Thyroid gland (tissue), 4 donors: Measurements from ENCODE around the gene CENPM. TPM values are rescaled to one million over a fixed set of nuclear protein-coding genes. Genes with fewer than 3 reads are reported as not detected.

Experiments
- DNase-seq, 2 donors: peaks; one replicate each; pipeline ENCODE4 v3.0.0-alpha.2; 2019
- H3K27ac ChIP-seq, 3 donors: fragments of 200-600 bp; sonication (generic); 1 replicate in 2 of 3; 2 replicates in 1 of 3; pipeline ENCODE4 v1.5.1; 2016 to 2019; ENCODE audit warnings: mild to moderate bottlenecking in 1 of 3, moderate library complexity in 1 of 3
- H3K27me3 ChIP-seq: fragments of 200-600 bp; sonication (generic); one replicate; pipeline ENCODE4 v1.5.1; 2019
- H3K36me3 ChIP-seq, 2 donors: fragments of 200-600 bp; sonication (generic); one replicate each; pipeline ENCODE4 v1.5.1; 2016 to 2019
- H3K4me1 ChIP-seq, 2 donors: fragments of 200-600 bp; sonication (generic); one replicate each; pipeline ENCODE4 v1.5.1; 2017 to 2019
- H3K4me3 ChIP-seq, 3 donors: fragments of 200-600 bp; sonication (generic); replicated peaks in 1 of 3; 1 replicate in 2 of 3; 2 replicates in 1 of 3; pipeline ENCODE4 v1.5.1; 2016; ENCODE audit warnings: mild to moderate bottlenecking in 1 of 3
- H3K9me3 ChIP-seq: fragments of 200-600 bp; sonication (generic); one replicate; pipeline ENCODE4 v1.5.1; 2017
- POLR2A ChIP-seq, 2 donors: fragments of 450-650 bp; IDR thresholded peaks; one replicate each; pipeline ENCODE4 v1.6.1; 2017; ENCODE audit warnings: antibody characterized with exemption in 2 of 2, mild to moderate bottlenecking in 2 of 2, moderate library complexity in 1 of 2
- WGBS, 2 donors: methylation state at CpG; one replicate each; pipeline ENCODE4 v1.1.5; 2017; 5-methylcytosine and 5-hydroxymethylcytosine counted together
- intact Hi-C: fragments of 100-400 bp; cut with DNase I; formaldehyde crosslinking; loops from one replicate; pipeline ENCODE4 v1.15.1; 2023
- total RNA-seq, 4 donors: library from RNA; depleted of rRNA; stranded (reverse); fragments of >200 nt; gene quantifications; one replicate each; pipeline ENCODE4 v1.2.3, GENCODE V29; 2016
- TF ChIP-seq, protein P1 (sequence below), 6 experiments: fragments of 200-600 bp in 3 of 6; fragments of 450-650 bp in 3 of 6; sonication (generic) in 3 of 6; IDR thresholded peaks; one replicate each; pipeline ENCODE4 v1.5.1; 2016 to 2019; ENCODE audit warnings: antibody characterized with exemption in 6 of 6, mild to moderate bottlenecking in 2 of 6, inconsistent platforms in 1 of 6, moderate library complexity in 1 of 6

Gene CENPM
- total RNA-seq, 4 donors from 2014 or later = 0.56 TPM; not detected in 3

DNA sequence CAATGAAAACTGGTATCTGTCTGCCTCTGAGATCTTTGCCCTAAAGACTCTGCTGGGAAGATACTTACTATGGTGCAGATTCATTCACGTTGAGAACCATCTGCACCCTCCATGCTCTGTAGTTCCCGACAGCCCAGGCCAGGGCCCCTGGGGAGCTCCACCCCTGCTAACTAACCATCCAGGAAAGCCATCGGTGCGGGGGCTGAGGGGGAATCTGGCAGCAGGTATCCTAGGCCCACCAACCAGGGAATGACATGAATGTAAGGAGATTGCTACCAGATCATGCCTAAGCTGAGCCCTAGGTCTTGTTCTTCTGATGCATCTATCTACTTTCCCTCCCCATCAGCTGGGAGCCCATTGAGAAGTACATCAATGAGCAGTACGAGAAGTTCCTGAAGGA is 40.3 kb upstream of the CENPM start:
- Histone ChIP-seq H3K9me3 (no peaks in the 10 kb centered on the region), H3K4me1 (no peaks in the 10 kb centered on the region), H3K4me3 (no peak overlapping the region), H3K27me3 (no peaks in the 10 kb centered on the region), H3K36me3 (no peaks in the 10 kb centered on the region), H3K27ac (no peak overlapping the region)
- intact Hi-C loops = no loop called here
- WGBS, 2 donors = 88 to 95% methylated on average over 5 of the region's 5 CpGs
- TF ChIP-seq, protein P1, sequence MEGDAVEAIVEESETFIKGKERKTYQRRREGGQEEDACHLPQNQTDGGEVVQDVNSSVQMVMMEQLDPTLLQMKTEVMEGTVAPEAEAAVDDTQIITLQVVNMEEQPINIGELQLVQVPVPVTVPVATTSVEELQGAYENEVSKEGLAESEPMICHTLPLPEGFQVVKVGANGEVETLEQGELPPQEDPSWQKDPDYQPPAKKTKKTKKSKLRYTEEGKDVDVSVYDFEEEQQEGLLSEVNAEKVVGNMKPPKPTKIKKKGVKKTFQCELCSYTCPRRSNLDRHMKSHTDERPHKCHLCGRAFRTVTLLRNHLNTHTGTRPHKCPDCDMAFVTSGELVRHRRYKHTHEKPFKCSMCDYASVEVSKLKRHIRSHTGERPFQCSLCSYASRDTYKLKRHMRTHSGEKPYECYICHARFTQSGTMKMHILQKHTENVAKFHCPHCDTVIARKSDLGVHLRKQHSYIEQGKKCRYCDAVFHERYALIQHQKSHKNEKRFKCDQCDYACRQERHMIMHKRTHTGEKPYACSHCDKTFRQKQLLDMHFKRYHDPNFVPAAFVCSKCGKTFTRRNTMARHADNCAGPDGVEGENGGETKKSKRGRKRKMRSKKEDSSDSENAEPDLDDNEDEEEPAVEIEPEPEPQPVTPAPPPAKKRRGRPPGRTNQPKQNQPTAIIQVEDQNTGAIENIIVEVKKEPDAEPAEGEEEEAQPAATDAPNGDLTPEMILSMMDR (IDR thresholded peaks at IDR 0.05) = no peak
- TF ChIP-seq POLR2A (IDR thresholded peaks at IDR 0.05) = no peak
- DNase-seq = no peak

DNA sequence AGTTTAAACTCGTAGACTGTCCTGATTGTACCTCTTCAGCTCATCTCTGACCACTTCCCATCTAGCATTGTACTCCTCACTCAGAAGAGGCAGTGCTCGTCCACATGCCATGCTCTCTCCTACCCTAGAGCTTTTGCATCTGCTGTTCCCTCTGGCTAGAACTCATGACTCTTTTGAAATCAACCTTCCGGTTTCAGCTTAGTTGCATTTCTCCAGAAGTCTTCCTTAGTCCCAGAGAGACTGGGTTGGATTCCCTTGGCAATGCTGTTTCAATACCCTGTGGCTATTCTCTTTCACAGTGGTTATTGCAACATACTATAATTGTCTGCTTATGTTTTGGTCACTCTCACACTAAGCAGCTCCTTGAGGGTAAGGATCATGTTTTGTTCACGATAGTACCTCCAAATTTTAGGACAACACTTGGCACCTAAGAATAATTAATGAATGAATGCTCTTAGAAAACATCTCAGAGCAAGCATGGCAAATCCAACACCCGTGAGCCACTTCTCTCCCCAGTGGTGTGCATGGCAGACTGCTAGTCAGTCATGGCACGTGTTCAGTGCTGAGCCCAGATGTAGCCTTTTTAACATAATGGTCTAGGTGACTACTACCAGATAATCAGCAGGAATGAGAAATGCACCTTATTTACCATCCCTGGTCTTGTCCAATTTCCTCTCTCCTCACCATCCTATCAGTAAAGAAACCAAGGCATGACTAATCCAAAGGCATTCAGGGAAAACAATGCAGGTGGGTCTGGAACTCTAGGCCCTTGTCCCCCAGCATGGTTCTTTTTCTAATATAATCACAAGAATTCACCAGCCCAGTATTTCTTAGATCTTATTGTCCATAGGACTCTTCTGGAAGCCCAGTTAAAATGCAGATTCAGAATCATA is 36.8 kb upstream of the CENPM start:
- intact Hi-C loops = no loop called here
- H3K27me3 ChIP-seq = no peaks in the 10 kb centered on the region
- 75 to 85% methylated on average over 6 of the region's 6 CpGs for WGBS, 2 donors
- no peak overlapping the region for H3K4me3 ChIP-seq
- H3K36me3 ChIP-seq = no peaks in the 10 kb centered on the region
- H3K4me1 ChIP-seq = no peaks in the 10 kb centered on the region
- no peak overlapping the region for H3K27ac ChIP-seq
- no peak for DNase-seq
- no peaks in the 10 kb centered on the region for H3K9me3 ChIP-seq
- TF ChIP-seq, protein P1 (IDR thresholded peaks at IDR 0.05) = no peak
- TF ChIP-seq POLR2A (IDR thresholded peaks at IDR 0.05) = no peak

DNA sequence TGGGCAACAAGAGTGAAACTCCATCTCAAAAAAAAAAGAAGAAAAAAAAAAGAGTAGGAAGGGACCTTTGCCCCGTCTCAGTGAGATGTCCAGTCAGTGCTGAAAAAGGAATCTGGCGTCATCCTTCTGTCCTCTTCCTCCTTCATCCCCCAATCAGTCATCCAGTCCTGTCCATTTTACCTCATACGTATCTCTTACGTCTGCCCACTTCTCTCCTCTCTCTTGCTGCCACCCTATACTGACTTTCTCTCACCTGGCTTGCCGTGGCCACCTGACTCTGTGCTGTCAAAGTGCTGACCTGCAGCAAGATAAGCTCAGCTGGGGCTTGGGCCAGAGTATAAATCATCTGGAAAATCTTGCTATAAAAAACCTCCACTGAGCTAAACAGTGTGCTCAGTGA is 35.9 kb upstream of the CENPM start:
- TF ChIP-seq POLR2A (IDR thresholded peaks at IDR 0.05) = no peak
- TF ChIP-seq, protein P1 (IDR thresholded peaks at IDR 0.05) = no peak

DNA sequence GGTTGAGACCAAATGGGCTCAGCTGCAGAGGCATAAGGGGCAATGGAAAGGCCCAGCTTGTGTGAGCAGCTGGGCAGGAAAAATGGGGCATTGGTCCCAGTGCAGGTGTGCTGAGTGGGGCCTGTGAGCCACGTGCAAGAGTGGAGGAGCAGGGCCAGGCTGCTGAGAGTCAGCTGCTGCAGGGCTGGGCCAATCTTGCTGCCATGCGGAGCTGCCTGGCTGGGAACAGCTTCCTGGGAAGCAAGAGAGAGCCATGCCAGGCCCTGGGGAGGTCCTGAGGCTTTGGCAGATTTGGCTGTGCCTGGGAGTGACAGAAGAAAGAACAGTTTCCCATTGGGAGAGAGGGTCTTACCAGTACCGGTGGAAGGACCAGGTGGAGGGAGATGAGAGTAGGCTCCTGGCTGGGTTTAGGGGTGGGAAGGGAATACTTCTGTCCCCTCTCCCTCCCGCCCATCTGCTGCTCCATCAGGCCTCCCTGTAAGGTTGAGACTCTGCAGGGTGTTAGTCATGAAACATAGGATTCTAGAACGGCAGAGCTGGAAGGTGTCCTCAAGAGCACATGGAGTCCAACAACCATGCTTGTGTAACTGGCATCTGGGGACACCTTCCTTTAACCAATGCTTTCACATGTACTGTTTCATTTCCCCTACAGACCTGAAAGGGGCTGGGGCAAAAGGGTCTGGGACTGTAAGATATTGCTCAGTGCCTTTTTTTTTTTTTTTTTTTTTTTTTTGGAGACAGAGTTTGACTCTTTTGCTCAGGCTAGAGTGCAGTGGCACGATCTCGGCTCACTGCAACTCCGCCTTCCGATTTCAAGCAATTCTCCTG is 32.7 kb upstream of the CENPM start:
- Histone ChIP-seq H3K36me3 (no peaks in the 10 kb centered on the region), H3K9me3 (no peaks in the 10 kb centered on the region), H3K27ac (no peak overlapping the region), H3K4me3 (no peak overlapping the region), H3K4me1 (peaks cover 0 to 10% of the 10 kb centered on the region in 2 donors), H3K27me3 (no peaks in the 10 kb centered on the region)
- intact Hi-C loops = no loop called here
- no peak for DNase-seq
- WGBS, 2 donors = 76 to 85% methylated on average over 9 of the region's 9 CpGs
- TF ChIP-seq, protein P1 (IDR thresholded peaks at IDR 0.05) = no peak
- no peak for TF ChIP-seq POLR2A (IDR thresholded peaks at IDR 0.05)

More for the DNA sequence above, 35.9 kb upstream of the CENPM start:
- DNase-seq = no peak
- Histone ChIP-seq H3K27ac (no peak overlapping the region), H3K27me3 (no peaks in the 10 kb centered on the region), H3K36me3 (no peaks in the 10 kb centered on the region), H3K9me3 (no peaks in the 10 kb centered on the region), H3K4me3 (no peak overlapping the region), H3K4me1 (no peaks in the 10 kb centered on the region)
- intact Hi-C loops = no loop called here
- WGBS, 2 donors = 85 to 87% methylated on average over 5 of the region's 5 CpGs
